GM18909 (cell line): ENCODE data around the gene SLN.
A peak's percentile ranks its signal among the peaks of the same experiment; 100 is the strongest.

Experiments
- ATAC-seq: cut with Tn5 transposase; IDR thresholded peaks from one replicate; pipeline ENCODE4 v1.9.1; 2021; ENCODE audit warnings: mild to moderate bottlenecking; ENCODE audit not compliant: unreplicated experiment, poor library complexity

SLN gene

DNA sequence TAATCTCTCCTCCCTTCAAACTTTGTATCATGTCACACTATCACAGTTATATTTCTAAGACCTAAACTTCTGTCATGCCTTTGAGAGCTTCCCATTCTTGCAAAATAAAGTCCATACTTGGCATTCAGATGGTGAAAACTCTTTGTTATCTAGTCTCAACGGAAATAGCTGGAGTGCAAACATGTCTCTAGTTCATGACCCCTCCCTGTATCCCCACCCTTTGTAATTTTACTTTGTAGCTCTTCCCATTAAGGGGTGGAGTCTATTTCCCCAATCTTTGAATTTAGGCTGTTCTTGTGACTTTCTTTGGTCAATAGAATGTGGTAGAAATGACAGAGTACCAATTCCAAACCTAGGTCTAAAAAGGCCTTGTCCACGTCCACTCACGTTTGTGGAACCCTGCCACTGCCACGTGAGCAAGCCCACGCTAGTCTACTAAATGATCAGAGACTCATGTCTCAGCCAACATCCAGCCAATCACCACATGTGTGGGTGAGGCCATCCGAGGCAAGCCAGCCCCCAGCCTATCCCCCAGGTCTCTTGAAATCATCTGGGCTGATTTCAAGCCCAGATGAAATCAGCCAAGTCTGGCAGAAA is 23.4 kb downstream of the SLN start:
- ATAC-seq: no peak

GRCh38 chr11:107683807-107684206 is 28.0 kb downstream of the SLN start:
- no peak for ATAC-seq

DNA sequence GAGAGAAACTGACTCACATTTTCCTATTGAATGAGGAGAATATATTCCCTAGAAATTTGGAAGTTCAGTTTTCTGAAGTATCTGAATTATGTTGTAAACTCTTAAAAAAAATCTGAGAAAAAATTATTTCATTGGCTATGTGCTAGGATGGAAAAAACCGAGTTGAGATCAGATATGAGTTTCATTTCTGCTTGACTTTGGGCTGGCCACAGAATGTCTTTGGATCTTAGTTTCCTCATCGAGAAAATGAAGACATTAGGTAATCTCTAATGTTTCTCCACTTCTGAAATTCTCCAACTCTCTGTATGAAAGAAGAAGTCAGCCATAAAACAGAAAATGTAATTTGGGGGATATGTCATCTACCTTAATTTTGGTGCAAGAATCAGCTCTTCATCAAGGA is 28.8 kb downstream of the SLN start:
- ATAC-seq: no peak

DNA sequence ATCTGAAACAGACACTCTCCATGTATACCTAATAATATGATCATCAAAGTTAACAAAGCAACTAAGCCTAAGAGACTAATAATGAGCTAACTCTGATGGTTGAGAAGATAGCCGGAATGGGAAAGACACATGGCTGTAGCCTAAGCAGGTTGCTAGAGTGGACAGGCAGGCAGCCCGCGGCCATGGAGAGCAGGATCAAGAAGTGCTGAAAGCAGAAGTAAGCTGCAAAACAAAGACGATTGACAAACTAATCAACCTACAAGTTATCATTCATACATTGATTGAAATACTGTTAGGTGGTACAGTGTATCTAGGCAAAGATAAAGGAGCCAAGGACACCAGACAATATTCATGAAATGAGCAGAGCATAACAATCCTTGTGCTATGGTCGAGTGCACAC is 29.3 kb downstream of the SLN start:
- ATAC-seq: no peak

DNA sequence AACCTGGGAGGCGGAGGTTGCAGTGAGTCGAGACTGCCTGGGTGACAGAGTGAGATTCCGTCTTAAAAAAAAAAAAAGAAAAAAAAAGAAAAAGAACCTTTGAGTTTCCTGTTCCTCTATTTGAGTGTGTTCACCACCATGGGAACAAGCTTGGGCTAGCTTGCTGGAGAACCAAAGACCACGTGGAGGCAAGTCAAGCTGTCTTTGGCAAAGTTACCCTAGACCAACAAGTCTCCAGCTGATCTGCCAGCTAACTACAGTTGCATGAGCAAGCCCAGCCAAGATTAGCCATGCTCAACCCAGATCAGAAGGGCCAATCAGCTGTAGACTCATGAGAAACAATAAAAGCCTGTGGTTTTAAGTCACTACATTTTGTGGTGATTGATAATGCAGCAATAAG is 29.7 kb downstream of the SLN start:
- no peak for ATAC-seq

DNA sequence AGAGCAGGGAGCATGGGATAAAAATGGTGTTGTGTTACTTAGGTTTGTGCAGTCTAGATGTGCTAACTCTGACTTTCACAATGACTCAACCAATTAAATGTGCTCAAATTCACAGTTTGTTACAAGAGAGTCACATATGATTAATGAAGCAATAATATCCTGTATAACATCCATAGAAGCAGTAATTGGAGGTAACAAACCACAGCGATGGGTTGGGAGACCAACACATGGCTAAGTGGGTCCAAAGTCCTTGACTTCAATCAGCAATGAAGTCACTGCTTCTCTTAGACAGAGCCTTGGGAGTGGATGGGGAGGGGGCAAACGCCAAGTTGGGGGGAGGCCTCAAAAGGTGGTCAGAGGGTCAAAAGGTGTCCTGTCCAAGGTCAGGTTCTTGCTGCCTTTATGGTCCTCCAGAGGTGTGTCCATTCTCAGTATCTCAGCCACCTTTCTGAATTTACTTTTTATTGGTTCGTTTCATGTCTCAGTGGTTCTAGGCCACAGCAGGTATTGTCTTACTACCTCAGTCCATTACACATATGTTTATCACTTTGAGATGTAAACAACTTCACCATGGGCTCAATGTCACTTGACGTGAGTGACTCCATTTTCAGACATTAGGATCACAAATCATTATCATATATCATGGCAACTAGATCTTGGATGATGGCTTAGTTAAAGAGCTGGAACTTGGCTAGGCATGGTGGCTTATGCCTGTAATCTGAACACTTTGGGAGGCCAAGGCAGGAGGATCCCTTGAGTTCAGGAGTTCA is 32.4 kb downstream of the SLN start:
- ATAC-seq: no peak

GRCh38 chr11:107678632-107678971 is 33.3 kb downstream of the SLN start:
- no peak for ATAC-seq

GRCh38 chr11:107677924-107678631 is 33.8 kb downstream of the SLN start:
- ATAC-seq: no peak

- peak; percentile 18 for ATAC-seq
These were observed 35.4 kb downstream of the SLN start for GRCh38 chr11:107676336-107677057.

DNA sequence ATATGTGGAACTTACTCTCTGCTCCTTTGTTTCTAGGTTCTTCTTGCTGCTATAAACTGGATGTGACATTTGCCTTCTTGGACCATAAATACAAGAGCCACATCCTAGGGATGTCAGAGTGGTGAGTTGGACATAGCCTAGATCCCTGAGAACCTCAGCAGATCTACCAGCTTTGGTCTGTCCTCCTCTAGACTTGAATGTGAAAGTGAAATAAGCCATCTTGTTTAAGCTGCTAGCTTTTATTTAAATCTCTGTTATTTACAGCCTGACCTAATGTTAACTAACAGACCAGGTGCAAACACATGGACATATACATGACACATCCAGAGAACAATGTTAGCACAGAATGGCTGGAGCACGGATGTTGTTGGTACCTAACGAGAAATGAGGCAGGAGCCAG is 36.0 kb downstream of the SLN start:
- ATAC-seq: peak; percentile 42

- ATAC-seq: no peak
These were observed 41.8 kb downstream of the SLN start for GRCh38 chr11:107669893-107670601.

DNA sequence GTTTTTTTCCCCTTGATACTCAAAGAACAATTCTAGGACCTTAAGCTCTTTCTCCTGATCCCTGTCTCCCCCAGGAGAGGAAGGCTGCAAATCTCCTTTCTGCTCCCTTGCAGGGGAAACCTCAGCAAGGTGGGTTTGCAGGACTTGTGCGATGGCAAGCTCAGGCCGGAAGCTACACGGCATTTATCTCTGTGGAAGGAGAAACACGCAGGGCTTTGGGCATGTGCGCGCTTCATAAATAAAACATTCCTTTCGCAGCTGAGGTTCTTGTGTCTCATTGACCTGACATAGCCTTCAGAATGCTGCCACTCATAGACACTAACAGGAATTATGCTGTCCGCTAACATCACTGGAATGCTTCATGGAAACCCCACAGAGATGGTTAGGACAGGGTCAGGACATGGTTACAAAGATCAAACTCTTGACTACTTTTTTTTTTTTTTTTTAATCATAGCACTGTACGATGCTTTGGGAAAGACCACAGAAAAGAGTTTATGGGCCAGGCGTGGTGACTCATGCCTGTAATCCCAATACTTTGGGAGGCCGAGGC is 42.6 kb downstream of the SLN start:
- ATAC-seq: no peak

- no peak for ATAC-seq
These were observed 44.8 kb downstream of the SLN start for GRCh38 chr11:107666911-107667613.

DNA sequence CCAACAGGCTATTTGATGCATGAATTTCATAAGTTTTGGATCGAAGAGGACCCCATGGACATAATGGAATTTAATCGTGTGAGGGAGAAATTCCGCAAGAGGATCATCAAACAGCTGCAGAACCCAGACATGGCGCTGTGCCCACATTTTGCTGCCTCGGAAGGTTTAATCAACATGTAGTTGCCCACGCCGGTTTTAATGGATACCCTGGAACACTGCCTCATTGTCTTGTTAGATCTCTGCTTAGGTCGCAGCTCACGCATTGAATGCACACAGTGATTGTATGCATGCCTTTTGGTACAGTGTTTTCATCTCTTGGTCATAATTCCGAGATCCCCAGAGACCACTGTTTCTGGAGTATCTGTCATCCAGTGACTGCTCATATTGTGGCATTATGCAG is 46.8 kb downstream of the SLN start:
- ATAC-seq: no peak

- ATAC-seq: no peak
These were observed 50.2 kb downstream of the SLN start for GRCh38 chr11:107661656-107662055.

DNA sequence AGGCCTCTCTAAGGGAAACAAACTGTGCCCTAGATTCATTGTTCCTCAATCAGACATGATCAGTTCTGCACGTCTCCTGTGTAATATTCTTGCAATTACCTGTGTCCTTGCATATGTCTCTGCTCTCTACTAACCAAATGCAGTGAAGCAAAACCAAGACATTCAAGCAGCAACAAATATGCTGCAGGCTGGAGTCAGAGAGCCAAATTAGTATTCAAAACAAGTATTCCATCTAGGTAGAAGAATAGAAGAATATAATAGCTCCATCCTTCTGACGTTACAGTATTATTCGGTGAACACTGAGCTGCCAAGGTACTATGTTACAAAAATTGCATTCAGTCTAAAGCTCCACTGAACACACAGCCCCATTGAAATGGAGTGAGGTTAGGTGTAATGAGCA is 51.8 kb downstream of the SLN start:
- ATAC-seq: no peak

DNA sequence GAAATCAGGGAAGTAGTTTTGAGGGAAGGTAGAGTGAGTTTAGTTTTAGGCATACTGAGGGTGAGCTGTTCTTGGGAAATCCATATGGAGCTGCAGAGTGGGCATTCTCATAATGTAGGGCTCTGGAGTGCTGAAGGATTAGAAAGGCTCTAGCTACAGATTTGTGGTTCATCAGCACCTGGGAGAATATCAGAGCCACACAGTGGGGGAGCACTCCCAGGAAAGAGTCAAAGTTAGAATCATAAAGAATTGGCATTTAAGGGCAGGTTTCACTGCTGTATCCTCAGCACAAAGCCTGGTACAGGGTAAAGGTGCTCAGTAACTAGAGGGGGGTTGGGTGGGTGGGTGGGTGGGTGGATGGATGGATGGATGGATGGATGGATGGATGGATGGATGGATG is 52.5 kb downstream of the SLN start:
- no peak for ATAC-seq
